GM21423 (cell line): ENCODE measurements around the gene TMEM119.

Source experiments
- ATAC-seq: cut with Tn5 transposase; IDR thresholded peaks from one replicate; pipeline ENCODE4 v1.9.1; 2021; ENCODE audit warnings: mild to moderate bottlenecking, moderate library complexity; ENCODE audit not compliant: unreplicated experiment

TMEM119 gene

GRCh38 chr12:108597559-108598471, at the start of gene TMEM119:
Gene TMEM119, minus strand, starts transcription at chr12:108598084. Its CDS starts 5,701 bp downstream, at chr12:108592383.
- ATAC-seq: no peak

DNA sequence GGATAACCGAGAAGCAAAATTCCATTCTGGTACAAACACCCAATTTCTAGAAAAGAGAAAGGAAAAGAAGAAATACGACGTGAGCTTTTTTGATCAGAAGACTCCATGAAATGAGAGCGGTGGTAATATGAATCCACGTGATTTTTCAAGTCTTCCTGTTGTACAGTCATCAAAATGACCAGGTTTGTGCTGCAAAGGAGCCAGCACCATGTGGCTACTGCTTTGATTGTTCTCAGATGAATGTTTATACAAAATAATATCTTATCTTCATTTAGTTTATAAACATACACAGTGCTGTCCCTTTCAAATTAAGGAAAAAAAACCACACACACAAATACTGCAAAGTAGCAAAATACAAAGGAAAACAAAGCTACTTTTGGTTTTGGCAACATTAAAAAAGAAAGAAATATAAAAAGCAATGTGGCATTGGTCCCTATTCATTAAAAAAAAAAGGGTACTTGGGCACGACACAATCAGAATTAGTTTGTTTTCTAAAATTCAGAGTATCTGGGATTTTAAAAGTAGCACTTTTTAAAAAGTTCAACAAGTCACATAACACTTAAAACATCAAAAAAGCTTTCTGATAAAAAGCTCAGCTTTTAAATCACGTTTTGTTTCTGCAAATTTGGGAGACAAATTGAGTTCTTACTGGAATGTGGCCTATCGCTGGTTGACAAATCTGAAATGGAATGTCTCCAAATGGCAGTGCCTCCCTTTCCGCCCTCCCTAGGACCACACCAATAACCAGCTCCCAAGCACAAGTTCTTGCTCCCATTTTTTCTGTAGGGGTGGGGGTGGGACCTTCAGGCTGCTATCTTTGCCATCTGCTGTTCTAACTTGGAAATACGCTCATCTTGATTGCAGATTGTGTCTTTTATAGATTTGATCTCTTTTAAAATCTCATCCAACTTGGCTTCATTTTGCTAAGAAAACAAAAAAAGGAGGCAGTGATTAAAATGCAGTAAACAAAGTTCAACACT, 49.0 kb upstream of the TMEM119 start:
- no peak for ATAC-seq

GRCh38 chr12:108645686-108646599, 48.1 kb upstream of the TMEM119 start:
- ATAC-seq: no peak

- ATAC-seq: no peak
Observed at GRCh38 chr12:108644811-108645120, 46.9 kb upstream of the TMEM119 start.

GRCh38 chr12:108643941-108644810, 46.3 kb upstream of the TMEM119 start:
- ATAC-seq: no peak

- ATAC-seq: no peak
Observed at GRCh38 chr12:108642899-108643654, 45.2 kb upstream of the TMEM119 start.

DNA sequence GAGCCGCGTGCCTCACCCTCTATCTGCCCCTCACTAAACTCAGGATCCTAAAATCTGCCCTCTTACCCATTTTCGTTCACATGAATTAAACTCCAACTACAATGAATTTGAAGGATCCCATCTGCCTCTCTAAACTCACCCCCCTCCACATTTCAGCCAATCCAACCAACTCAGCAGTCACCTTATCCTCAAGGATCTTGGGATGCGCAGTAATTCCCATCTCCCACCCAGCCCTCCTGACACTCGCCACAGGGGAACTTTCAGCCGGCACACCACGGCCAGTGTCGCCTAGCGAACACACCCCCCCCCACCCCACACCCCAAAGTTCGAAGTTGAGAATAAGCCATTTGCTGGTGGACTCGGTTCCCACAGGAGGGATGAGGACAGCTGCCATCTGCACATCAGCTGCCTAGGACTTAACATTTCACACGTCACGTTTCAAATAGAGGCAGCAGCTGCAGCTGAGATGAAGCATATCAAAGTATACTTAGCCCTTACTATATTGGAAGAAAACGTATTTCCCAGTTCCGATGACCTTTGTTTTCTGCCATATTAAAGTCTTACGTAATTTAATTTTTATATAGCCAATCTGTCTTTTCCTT, 44.5 kb upstream of the TMEM119 start:
- ATAC-seq: no peak

- no peak for ATAC-seq
Observed at GRCh38 chr12:108641446-108642268, 43.8 kb upstream of the TMEM119 start.

- no peak for ATAC-seq
Observed at GRCh38 chr12:108640802-108641445, 43.0 kb upstream of the TMEM119 start.

GRCh38 chr12:108638997-108639822, 41.3 kb upstream of the TMEM119 start:
- ATAC-seq: no peak

- ATAC-seq: no peak
Observed at GRCh38 chr12:108638141-108638827, 40.4 kb upstream of the TMEM119 start.

GRCh38 chr12:108637222-108637971, 39.5 kb upstream of the TMEM119 start:
- no peak for ATAC-seq

DNA sequence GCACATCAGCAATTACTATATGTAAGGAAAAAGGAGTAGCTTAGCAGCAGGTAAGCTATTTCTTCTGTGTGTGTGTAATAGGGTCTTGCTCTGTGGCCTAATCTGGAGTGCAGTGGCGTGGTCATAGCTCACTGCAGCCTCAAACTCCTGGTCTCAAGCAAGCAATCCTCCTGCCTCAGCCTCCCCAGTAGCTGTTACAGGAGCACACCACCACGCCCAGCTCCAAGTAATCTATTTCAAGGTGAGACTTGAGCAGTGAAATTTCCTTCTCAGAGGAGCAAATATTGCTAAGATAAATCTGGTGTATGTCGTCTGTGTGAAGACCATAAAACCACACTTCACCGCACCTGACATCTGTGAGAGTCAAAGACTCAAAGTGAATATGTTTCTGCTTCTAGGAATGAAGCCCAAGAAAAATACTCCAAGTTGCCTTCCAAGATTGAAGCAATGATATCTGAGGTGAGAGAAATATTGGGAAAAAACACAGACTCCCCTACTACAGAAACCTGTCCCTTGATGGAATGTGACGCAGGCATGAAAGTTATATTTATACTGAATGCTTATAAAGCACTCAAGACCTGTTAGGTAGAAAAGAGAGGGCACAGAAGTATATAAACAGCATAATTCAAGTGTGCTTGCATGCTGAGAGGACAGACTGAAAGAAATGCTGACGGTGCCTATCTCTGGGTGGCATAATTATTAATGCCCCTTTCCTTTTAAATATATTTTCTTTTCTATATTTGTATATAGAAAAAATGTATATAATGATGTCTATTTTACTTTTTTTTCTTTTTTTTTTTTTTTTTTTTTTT, 38.3 kb upstream of the TMEM119 start:
- no peak for ATAC-seq
